HL-60/S4 (cell line): ENCODE results near the gene MRGPRX4.
"Not testable (repeated sequence)": the region's sequence is repeated elsewhere in the genome, so short reads cannot be mapped to it uniquely, and the experiment has no call there.

Source experiments
- in situ Hi-C: fragments of 300-500 bp; cut with MboI; formaldehyde crosslinking; loops from 2 replicates; pipeline ENCODE4 v1.14.3; 2022; ENCODE audit warnings: low sequenced_read_pairs

Gene MRGPRX4

DNA sequence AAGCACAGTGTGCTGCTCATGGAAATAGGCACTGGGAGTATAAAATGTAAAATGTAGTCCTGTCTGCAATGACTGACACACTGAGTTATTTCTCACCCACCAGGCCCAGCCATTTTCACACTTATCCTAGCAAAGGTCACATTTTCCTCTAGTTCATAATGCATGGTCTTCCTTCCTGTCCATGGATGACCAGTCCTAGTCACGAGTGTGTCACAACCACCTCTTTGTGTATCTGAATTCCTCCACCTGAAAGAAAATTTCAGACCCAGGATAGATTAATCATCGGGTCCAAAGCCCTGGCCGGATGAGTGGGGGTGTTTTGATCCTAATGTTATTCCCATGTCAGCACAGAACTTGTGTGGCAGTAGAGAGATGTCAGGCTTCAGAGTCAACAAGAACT, at the start of gene MRGPRX4:
Gene MRGPRX4 (plus strand): TSS at position 172 of the 400 bp plus-strand sequence. CDS start 420 bp downstream, outside the sequence.
- in situ Hi-C loops = no loop called here

DNA sequence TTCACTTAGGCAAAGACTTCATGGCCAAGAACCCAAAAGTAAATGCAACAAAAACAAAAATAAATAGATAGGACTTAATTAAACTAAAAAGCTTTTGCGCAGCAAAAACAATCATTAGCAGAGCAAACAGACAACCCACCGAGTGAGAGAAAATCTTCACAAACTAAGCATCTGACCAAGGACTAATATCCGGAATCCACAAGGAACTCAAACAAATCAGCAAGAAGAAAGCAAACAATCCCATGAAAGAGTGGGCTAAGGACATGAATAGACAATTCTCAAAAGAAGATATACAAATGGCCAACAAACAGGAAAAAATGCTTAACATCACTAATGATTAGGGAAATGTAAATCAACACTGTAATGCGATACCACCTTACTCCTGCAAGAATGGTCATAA, 41.5 kb upstream of the MRGPRX4 start:
- in situ Hi-C loops = not testable (repeated sequence)

DNA sequence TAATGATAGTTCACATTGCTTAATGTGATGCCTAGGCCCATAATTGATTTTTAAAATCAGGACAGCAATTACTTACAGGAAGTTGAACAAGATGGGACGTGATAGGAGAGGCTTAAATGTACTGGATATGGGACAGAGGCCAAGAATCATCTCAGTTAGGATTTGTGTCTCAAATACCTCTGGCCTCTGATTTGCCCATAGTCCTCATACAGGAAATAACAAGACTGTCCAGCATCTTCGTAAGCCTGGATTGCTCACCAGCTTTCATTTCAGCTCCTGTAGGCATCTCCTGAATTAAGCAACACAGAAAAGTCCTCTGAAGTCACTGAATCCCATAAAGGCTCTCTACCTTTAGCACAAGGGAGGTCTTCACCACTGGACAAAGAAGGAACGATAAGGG, 40.3 kb upstream of the MRGPRX4 start, which contains the start of gene MRGPRX3:
Gene MRGPRX3 (plus strand): TSS at position 231 of the 400 bp plus-strand sequence. CDS start 4,632 bp downstream, outside the sequence.
- in situ Hi-C loops = no loop called here

DNA sequence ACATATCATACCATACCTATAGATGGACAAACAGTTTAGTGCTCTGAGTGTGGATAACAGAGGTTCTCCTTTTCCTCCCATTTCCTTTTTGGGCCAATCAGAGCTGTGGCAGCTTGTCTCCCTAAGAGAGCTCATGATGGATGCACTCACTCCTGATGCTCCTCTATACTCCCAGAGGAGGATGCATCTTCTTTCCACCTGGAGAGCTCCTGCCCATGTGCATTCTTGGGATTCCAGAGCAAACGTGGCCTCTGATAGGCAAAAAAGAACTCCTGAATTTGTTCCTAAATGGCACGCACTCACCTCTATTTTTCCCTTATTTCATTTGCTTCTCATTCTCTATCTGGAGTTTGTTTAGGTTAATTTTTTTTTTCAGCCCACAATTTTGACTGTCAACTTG, 37.3 kb upstream of the MRGPRX4 start:
- in situ Hi-C loops = no loop called here

DNA sequence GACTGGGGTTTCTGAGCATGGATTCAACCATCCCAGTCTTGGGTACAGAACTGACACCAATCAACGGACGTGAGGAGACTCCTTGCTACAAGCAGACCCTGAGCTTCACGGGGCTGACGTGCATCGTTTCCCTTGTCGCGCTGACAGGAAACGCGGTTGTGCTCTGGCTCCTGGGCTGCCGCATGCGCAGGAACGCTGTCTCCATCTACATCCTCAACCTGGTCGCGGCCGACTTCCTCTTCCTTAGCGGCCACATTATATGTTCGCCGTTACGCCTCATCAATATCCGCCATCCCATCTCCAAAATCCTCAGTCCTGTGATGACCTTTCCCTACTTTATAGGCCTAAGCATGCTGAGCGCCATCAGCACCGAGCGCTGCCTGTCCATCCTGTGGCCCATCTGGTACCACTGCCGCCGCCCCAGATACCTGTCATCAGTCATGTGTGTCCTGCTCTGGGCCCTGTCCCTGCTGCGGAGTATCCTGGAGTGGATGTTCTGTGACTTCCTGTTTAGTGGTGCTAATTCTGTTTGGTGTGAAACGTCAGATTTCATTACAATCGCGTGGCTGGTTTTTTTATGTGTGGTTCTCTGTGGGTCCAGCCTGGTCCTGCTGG, 35.3 kb upstream of the MRGPRX4 start:
- in situ Hi-C loops = no loop called here

DNA sequence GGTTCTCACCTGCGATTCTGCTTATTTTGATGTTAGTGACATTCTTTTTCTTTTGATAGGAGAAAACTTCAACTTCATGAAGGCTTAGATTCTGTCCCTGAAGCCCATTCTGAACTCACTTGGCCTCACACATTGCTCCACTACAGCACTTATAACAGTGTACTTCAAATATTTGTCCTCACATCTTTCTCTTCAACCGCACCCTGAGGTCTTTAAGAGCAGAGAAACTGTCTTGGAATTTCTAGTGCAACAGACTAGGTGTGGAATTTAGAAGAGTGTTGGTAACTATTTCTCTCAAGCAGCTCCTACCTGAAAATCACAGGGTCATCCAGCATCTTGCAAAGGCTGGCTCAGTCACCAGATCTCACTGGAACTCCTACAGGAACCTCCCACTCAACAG, 32.5 kb upstream of the MRGPRX4 start:
- in situ Hi-C loops = no loop called here

DNA sequence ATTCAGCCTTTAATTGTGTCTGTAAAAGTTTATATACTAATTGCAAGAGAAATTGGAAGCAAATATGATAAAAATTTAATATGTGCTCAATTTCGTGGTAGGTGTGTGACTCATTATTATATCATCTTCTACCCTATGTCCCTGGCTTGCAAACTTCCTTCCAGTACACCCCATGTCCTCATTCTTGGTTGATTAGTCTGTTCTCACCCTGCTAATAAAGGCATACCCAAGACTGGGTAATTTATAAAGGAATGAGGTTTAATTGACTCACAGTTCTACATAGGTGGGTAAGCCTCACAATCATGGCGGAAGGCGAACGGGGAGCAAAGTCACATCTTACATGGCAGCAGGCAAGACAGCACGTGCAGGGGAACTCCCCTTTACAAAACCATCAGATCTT, 28.4 kb upstream of the MRGPRX4 start:
- in situ Hi-C loops = no loop called here

DNA sequence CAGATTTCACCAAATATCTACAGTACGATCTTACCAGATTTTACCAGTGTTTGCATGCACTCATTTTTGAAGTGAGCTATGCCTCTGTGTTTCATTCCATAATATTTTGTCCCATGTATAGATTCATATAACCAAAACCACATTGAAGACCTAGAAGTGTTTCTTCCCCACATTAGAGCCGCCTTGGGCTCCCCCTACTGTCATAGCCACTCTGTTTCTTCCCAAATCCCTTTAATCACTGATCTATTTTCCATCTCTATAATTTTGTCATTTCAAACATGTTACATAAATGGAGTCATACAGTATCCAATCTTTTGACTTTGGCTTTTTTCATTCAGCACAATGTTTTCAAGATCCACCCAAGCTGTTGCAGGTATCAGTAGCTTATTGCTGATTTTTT, 27.6 kb upstream of the MRGPRX4 start:
- in situ Hi-C loops = no loop called here

DNA sequence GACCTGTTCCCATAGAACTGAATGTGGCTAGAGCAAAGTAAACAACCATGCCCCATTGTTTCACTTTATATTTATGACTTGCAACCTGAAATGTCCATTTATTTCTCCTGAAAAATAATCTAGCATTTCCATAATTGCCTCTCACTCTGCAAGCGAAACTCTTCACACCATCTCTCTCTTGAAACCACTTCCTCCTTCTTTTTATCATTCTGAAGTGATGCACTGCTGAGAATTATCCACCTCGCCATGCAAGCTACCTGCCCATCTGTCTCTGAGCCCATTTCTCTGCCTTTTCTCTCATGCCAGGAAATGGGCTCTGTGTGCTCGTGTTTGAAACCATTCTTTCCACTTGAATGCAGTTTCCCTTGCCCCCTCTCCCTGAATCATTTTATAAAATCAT, 26.8 kb upstream of the MRGPRX4 start:
- in situ Hi-C loops = no loop called here

DNA sequence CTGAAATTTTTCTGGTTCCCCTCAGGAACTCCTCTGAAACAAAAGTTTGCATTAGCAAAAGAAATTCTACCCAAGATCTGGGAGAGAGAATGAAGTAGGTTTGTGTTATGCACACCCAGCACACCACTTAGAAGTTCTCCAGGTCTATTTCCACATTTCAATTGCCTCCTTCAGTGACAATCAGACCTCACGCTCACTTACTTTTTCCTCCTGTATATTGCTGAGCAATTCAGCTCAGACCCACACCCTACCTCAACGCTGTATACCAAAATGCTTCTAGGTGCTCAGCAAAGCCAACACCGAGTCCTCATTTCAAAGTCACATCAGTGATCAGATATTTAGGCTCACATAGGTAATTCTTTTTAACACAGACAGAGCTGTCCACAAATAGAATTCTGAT, 21.1 kb upstream of the MRGPRX4 start:
- in situ Hi-C loops = no loop called here

DNA sequence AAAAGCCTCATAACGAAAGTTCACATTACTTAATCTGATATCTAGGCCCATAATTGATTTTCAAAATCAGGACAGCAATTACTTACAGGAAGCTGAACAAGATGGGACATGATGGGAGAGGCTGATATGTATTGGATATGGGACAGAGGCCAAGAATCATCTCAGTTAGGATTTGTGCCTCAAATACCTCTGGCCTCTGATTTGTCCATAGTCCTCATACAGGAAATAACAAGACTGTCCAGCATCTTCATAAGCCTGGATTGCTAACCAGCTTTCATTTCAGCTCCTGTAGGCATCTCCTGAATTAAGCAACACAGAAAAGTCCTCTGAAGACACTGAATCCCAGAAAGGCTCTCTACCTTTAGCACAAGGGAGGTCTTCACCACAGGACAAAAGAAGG, 4.3 kb upstream of the MRGPRX4 start:
- in situ Hi-C loops = no loop called here

DNA sequence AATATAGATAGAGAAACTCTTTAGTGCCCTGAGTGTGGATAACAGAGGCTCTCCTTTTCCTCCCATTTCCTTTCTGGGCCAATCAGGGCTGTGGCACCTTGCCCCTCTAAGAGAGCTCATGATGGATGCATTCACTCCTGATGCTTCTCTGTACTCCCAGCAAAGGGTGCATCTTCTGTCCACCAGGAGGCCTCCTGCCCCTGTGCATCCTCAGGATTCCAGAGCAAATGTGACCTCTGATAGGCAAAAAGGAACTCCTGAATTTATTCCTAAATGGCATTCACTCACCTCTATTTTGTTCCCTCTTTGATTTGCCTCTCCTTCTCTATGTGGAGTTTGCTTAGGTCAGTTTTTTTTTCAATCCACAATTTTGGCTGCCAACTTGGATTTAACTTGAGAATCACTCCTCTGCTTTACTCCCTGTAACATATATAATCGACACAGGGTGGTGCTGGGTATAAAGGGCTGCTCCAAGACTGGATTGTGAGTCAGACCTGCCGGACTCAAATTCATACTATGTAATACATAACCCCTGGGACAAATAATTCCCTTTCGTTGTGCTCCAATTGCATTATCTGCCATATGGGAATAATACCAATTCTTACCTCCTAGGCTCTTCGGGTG, 1.1 kb upstream of the MRGPRX4 start:
- in situ Hi-C loops = no loop called here

DNA sequence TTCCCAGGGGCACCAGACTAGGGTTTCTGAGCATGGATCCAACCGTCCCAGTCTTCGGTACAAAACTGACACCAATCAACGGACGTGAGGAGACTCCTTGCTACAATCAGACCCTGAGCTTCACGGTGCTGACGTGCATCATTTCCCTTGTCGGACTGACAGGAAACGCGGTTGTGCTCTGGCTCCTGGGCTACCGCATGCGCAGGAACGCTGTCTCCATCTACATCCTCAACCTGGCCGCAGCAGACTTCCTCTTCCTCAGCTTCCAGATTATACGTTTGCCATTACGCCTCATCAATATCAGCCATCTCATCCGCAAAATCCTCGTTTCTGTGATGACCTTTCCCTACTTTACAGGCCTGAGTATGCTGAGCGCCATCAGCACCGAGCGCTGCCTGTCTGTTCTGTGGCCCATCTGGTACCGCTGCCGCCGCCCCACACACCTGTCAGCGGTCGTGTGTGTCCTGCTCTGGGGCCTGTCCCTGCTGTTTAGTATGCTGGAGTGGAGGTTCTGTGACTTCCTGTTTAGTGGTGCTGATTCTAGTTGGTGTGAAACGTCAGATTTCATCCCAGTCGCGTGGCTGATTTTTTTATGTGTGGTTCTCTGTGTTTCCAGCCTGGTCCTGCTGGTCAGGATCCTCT, 709 bp downstream of the MRGPRX4 start:
- in situ Hi-C loops = no loop called here

DNA sequence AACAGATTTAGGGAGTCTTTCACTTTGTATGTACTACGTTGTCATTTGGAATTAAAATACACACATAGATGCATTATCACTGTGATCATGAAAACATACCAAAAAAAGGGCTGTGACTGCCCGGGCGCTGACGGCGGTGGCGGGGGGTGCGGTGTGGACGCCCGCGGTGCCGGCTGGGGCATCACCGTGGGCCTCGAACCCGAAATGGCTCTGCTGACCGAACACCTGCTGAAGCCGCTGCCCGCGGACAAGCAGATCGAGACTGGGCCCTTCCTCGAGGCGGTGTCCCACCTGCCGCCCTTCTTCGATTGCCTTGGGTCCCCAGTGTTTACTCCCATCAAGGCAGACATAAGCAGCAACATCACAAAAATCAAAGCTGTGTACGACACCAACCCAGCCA, 16.2 kb downstream of the MRGPRX4 start:
- in situ Hi-C loops = no loop called here

DNA sequence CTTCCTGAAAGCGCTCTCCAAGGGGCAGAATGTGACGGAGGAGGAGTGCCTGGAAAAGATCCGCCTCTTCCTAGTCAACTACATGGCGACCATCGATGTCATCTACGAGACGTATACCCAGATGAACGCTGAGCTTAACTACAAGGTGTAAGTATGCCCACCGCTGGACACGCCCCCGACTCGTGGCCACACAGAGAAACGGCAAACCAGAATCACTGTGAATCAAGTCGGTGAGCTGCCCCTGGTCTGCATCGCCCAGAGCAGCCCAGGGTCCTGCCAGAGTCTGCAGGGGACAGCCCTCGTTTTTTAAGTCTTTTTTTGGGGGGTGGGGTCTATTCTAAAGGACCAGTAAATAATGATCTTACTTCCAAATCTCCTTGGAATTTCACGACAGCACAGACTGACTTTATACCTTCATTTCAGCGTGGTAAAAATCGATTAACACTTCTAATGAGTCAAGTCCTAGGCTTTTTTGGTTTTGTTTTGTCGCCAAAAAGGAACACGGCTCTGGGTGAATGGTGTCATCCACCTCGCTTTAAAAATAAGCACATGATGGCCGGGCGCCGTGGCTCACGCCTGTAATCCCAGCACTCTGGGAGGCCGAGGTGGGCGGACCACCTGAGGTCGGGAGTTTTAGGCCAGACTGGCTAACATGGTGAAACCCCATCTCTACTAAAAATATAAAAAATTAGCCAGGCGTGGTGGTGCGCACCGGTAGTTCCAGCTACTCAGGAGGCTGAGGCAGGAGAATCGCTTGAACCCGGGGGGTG, 17.0 kb downstream of the MRGPRX4 start:
- in situ Hi-C loops = not testable (repeated sequence)

DNA sequence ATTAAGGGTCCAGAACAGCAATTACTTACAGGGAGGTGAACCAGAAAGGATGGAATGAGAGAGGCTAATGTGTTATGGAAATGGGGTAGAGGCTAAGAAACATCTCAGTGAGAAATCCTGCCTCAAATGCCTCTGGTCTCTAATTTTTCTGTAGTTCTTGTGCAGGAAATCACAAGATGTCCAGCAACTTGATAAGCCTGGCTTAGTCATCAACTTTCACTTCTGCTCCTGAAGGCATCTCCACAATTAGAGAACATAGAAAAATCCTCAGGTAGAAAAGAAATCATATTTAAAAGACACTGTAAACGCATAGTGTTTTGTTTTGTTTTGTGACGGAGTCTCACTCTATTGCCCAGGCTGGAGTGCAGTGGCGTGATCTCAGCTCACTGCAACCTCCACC, 18.7 kb downstream of the MRGPRX4 start:
- in situ Hi-C loops = no loop called here

DNA sequence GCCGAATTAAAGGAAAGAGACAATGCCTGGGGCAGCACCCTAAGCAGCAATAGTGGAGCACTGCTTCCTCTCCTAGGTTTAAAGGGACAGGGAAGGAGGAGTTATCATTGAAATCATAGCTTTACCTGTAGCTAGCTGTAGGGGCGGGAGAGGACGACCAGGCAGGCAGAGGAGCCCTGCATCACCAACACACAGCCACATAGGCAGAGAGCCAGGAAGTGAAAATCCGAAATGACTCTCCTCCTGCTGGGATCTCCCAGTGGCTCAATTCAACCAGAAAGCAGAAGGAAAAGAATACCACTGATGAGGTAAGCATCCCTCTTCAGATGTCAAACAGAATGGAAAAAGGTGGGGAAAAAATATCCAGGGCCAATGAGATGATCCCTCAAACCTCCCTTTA, 20.4 kb downstream of the MRGPRX4 start:
- in situ Hi-C loops = no loop called here

DNA sequence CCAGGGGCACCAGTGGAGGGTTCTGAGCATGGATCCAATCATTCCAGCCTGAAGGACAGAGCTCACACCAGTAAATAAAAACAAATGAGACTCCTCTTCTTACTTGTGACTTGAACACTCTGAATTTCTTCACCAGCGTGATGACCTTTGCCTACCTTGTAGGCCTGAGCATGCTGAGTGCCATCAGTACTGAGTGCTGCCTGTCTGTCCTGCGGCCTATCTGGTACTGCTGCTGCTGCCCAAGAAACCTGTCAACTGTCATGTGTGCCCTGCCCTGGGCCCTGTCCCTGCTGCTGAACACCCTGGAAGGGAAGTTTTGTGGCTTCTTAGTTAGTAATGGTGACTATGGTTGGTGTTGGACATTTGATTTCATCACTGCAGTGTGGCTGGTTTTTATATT, 23.9 kb downstream of the MRGPRX4 start:
- in situ Hi-C loops = no loop called here

DNA sequence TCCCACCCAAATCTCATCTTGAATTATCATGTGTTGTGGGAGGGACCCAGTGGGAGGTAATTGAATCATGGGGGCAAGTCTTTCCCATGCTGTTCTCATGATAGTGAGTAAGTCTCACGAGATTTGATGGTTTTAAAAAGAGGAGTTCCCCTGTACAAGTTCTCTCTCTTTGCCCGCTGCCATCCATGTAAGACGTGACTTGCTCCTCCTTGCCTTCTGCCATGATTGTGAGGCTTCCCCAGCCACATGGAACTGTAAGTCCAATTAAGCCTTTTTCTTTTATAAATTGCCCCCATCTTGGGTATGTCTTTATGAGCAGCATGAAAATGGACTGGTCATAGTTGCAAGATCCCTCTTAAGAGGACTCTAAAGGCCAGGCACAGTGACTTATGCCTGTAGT, 25.1 kb downstream of the MRGPRX4 start:
- in situ Hi-C loops = not testable (repeated sequence)

DNA sequence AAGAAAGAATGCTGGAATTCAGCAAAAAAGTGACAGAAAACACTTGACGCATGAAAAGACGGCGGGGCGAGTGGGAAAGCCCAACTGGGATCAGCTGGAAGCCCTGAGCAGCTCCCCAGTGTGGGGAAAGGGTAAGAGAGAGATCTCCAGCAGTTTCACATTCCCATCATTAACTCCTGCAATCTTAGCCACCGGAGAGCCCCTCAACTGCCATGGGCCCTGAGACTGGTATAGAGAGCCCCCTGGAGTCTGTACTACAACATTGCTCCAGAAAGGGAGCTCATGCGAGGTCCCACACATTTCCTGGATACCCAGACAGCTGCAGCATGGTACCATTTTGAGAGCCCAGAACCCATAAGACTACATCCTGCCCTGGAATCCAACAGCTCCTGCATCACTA, 31.1 kb downstream of the MRGPRX4 start:
- in situ Hi-C loops = no loop called here

DNA sequence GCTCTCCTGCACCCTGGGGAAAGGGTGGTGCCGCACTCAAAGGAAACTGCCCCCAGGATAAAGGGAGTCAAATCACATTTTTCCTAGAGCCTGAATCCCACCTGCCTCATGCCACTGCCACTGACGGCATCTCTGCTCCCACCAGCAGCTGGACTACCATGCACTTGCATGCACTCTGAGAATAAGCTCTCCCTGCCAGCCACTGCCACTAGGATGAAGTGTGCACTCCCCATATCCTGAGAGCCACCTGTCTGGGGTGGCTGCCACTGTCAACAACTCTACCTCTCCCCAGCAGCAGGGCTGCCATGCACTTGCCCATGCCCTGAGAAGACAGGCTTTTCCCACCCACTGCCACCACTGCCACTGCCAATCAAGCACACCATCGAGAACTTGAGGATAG, 31.6 kb downstream of the MRGPRX4 start:
- in situ Hi-C loops = no loop called here

DNA sequence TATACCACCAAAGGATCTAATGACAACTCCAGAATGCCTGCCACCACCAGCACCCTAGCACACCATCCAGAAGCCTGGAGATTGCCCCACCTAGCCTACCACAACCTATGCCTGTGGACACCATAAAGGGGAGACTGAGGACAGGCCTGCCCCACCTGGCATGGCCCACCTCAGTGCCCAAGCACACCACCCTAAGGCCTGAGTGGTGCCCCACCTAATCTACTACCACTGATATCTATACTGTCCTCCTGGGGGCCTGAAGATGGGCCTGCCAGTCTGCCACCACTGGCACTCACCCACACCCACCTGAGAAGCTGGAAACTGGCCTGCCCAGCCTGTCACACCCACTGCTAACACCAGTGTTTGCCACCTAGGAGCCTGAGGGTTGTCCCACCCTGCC, 32.1 kb downstream of the MRGPRX4 start:
- in situ Hi-C loops = no loop called here
